ENCODE data around the gene BCOR.

Gene BCOR

GRCh38 chrX:40068048-40068447 lies 29.7 kb downstream of the BCOR start:
- in situ Hi-C loops (cut with MboI; ENCODE audit: low sequenced_read_pairs): no loop called here

- in situ Hi-C loops (cut with MboI; ENCODE audit: low sequenced_read_pairs): no loop called here
These were observed 31.1 kb downstream of the BCOR start for GRCh38 chrX:40066700-40067099.

GRCh38 chrX:40065296-40066046 lies 32.3 kb downstream of the BCOR start:
- in situ Hi-C loops (cut with MboI; ENCODE audit: low sequenced_read_pairs): no loop called here

GRCh38 chrX:40064055-40064597 lies 33.6 kb downstream of the BCOR start:
- in situ Hi-C loops (cut with MboI; ENCODE audit: low sequenced_read_pairs): no loop called here

- in situ Hi-C loops (cut with MboI; ENCODE audit: low sequenced_read_pairs): no loop called here
These were observed 34.2 kb downstream of the BCOR start for GRCh38 chrX:40063555-40063954.

- in situ Hi-C loops (cut with MboI; ENCODE audit: low sequenced_read_pairs): no loop called here
These were observed 35.1 kb downstream of the BCOR start for GRCh38 chrX:40062525-40063155.

GRCh38 chrX:40061871-40062524 lies 35.8 kb downstream of the BCOR start:
- in situ Hi-C loops (cut with MboI; ENCODE audit: low sequenced_read_pairs): no loop called here

- in situ Hi-C loops (cut with MboI; ENCODE audit: low sequenced_read_pairs): no loop called here
These were observed 36.8 kb downstream of the BCOR start for GRCh38 chrX:40061005-40061404.

GRCh38 chrX:40060356-40060845 lies 37.4 kb downstream of the BCOR start:
- in situ Hi-C loops (cut with MboI; ENCODE audit: low sequenced_read_pairs): no loop called here

- in situ Hi-C loops (cut with MboI; ENCODE audit: low sequenced_read_pairs): no loop called here
These were observed 39.0 kb downstream of the BCOR start for GRCh38 chrX:40058719-40059118.

- in situ Hi-C loops (cut with MboI; ENCODE audit: low sequenced_read_pairs): no loop called here
These were observed 40.4 kb downstream of the BCOR start for GRCh38 chrX:40057405-40057804.

GRCh38 chrX:40056420-40056819 lies 41.3 kb downstream of the BCOR start:
- in situ Hi-C loops (cut with MboI; ENCODE audit: low sequenced_read_pairs): no loop called here

GRCh38 chrX:40055495-40055894 lies 42.3 kb downstream of the BCOR start:
- in situ Hi-C loops (cut with MboI; ENCODE audit: low sequenced_read_pairs): no loop called here

- in situ Hi-C loops (cut with MboI; ENCODE audit: low sequenced_read_pairs): no loop called here
These were observed 43.0 kb downstream of the BCOR start for GRCh38 chrX:40054793-40055192.

- in situ Hi-C loops (cut with MboI; ENCODE audit: low sequenced_read_pairs): no loop called here
These were observed 47.2 kb downstream of the BCOR start for GRCh38 chrX:40050532-40050931.

- in situ Hi-C loops (cut with MboI; ENCODE audit: low sequenced_read_pairs): no loop called here
These were observed 48.6 kb downstream of the BCOR start for GRCh38 chrX:40049084-40049641.

- in situ Hi-C loops (cut with MboI; ENCODE audit: low sequenced_read_pairs): no loop called here
These were observed 50.3 kb downstream of the BCOR start for GRCh38 chrX:40047485-40047884.

GRCh38 chrX:40043895-40044294 lies 53.9 kb downstream of the BCOR start:
- in situ Hi-C loops (cut with MboI; ENCODE audit: low sequenced_read_pairs): no loop called here

- in situ Hi-C loops (cut with MboI; ENCODE audit: low sequenced_read_pairs): no loop called here
These were observed 55.8 kb downstream of the BCOR start for GRCh38 chrX:40041915-40042314.

GRCh38 chrX:40040686-40041461 lies 56.9 kb downstream of the BCOR start:
- in situ Hi-C loops (cut with MboI; ENCODE audit: low sequenced_read_pairs): no loop called here

- in situ Hi-C loops (cut with MboI; ENCODE audit: low sequenced_read_pairs): no loop called here
These were observed 57.9 kb downstream of the BCOR start for GRCh38 chrX:40039887-40040286.

All from hTERT RPE-1 (cell line).